ENCODE data around the gene SPDEF. TPM values are rescaled to one million over a fixed set of nuclear protein-coding genes. Genes with fewer than 3 reads are reported as not detected.

Gene SPDEF
- polyA plus RNA-seq, 1 donor (not counting 4 experiments of a cell fraction or from before 2014, with no cell fraction given), result 0.03 TPM

- no peak for TF ChIP-seq CTCF (optimal IDR thresholded peaks at IDR 0.05 in 1 of 3, IDR thresholded peaks at IDR 0.05 in 1 of 3, conservative IDR thresholded peaks at IDR 0.05 in 1 of 3; ENCODE audit: extremely low read depth in 1 of 3, insufficient read depth in 2 of 3, low read length in 3 of 3)
- no peak for TF ChIP-seq EZH2 (IDR thresholded peaks at IDR 0.05; ENCODE audit: low read length)
- peaks cover 6% of the 10 kb centered on the region for H3K27me3 ChIP-seq (ENCODE audit: control insufficient read depth, extremely low read depth, insufficient read depth, low read length)
- H3K79me2 ChIP-seq (ENCODE audit: control insufficient read depth, insufficient read depth, low read length), result no peaks in the 10 kb centered on the region
- no peaks in the 10 kb centered on the region for H3K9me3 ChIP-seq (ENCODE audit: control insufficient read depth, low read depth, low read length)
- H3K27ac ChIP-seq (ENCODE audit: control insufficient read depth, insufficient read depth, low read length), result no peak overlapping the region
- no peak overlapping the region for H3K4me2 ChIP-seq (ENCODE audit: control insufficient read depth, extremely low read depth, insufficient read depth, low read depth, low read length)
- DNase-seq (ENCODE audit: low read depth, low spot score) (no peak), FAIRE-seq (no peak)
- H3K9ac ChIP-seq (ENCODE audit: control insufficient read depth, extremely low read depth, insufficient read depth, low read length), result no peak overlapping the region
- no peak overlapping the region for H3K4me3 ChIP-seq (ENCODE audit: control insufficient read depth in 2 of 3, extremely low read depth in 1 of 3, insufficient read depth in 2 of 3, low read depth in 1 of 3, low read length in 3 of 3)
- H3K9me1 ChIP-seq (ENCODE audit: control insufficient read depth, extremely low read depth, insufficient read depth, low read length), result no peaks in the 10 kb centered on the region
- dilution Hi-C loops (cut with MboI; ENCODE audit: extremely low pct_ligation_motif_present, low sequenced_read_pairs), result no loop called here
- no peak overlapping the region for H2AFZ ChIP-seq (ENCODE audit: control insufficient read depth, low read length)
- H3K4me1 ChIP-seq (ENCODE audit: control insufficient read depth, extremely low read depth, insufficient read depth, low read length), result no peaks in the 10 kb centered on the region
- no peaks in the 10 kb centered on the region for H4K20me1 ChIP-seq (ENCODE audit: control insufficient read depth, extremely low read depth, insufficient read depth, low read length)
- H3K36me3 ChIP-seq (ENCODE audit: control insufficient read depth in 2 of 2, extremely low read depth in 1 of 2, insufficient read depth in 2 of 2, low read length in 2 of 2), result no peaks in the 10 kb centered on the region
Measured at GRCh38 chr6:34572021-34572420, 15.9 kb upstream of the SPDEF start.

- Histone ChIP-seq H3K36me3 (ENCODE audit: control insufficient read depth in 2 of 2, extremely low read depth in 1 of 2, insufficient read depth in 2 of 2, low read length in 2 of 2) (no peaks in the 10 kb centered on the region), H3K27ac (ENCODE audit: control insufficient read depth, insufficient read depth, low read length) (no peak overlapping the region), H3K4me3 (ENCODE audit: control insufficient read depth in 2 of 3, extremely low read depth in 1 of 3, insufficient read depth in 2 of 3, low read depth in 1 of 3, low read length in 3 of 3) (no peak overlapping the region), H4K20me1 (ENCODE audit: control insufficient read depth, extremely low read depth, insufficient read depth, low read length) (no peaks in the 10 kb centered on the region), H3K4me1 (ENCODE audit: control insufficient read depth, extremely low read depth, insufficient read depth, low read length) (no peaks in the 10 kb centered on the region), H3K27me3 (ENCODE audit: control insufficient read depth, extremely low read depth, insufficient read depth, low read length) (peaks cover 6% of the 10 kb centered on the region), H3K9me1 (ENCODE audit: control insufficient read depth, extremely low read depth, insufficient read depth, low read length) (no peaks in the 10 kb centered on the region), H3K79me2 (ENCODE audit: control insufficient read depth, insufficient read depth, low read length) (no peaks in the 10 kb centered on the region), H3K9ac (ENCODE audit: control insufficient read depth, extremely low read depth, insufficient read depth, low read length) (no peak overlapping the region), H3K4me2 (ENCODE audit: control insufficient read depth, extremely low read depth, insufficient read depth, low read depth, low read length) (no peak overlapping the region), H2AFZ (ENCODE audit: control insufficient read depth, low read length) (no peak overlapping the region), H3K9me3 (ENCODE audit: control insufficient read depth, low read depth, low read length) (no peaks in the 10 kb centered on the region)
- DNase-seq (ENCODE audit: low read depth, low spot score) (no peak), FAIRE-seq (no peak)
- dilution Hi-C loops (cut with MboI; ENCODE audit: extremely low pct_ligation_motif_present, low sequenced_read_pairs), result no loop called here
- TF ChIP-seq EZH2 (IDR thresholded peaks at IDR 0.05; ENCODE audit: low read length), result no peak
- TF ChIP-seq CTCF (optimal IDR thresholded peaks at IDR 0.05 in 1 of 3, IDR thresholded peaks at IDR 0.05 in 1 of 3, conservative IDR thresholded peaks at IDR 0.05 in 1 of 3; ENCODE audit: extremely low read depth in 1 of 3, insufficient read depth in 2 of 3, low read length in 3 of 3), result no peak
Measured at GRCh38 chr6:34571388-34571787, 15.3 kb upstream of the SPDEF start.
